ENCODE results near the gene HS3ST3B1.
A peak's percentile ranks its signal among the peaks of the same experiment; 100 is the strongest.

Gene HS3ST3B1

GRCh38 chr17:14307560-14308024 lies 6.7 kb downstream of the HS3ST3B1 start:
- peak overlapping the region; percentile 20 to 25 for H3K4me3 Mint-ChIP-seq
- peaks cover 18% of the 10 kb centered on the region for H3K36me3 Mint-ChIP-seq (ENCODE audit: insufficient read depth)
- no peaks in the 10 kb centered on the region for H3K9me3 Mint-ChIP-seq
- no peak overlapping the region for H3K27ac Mint-ChIP-seq
- ATAC-seq (replicated peaks): no peak
- H3K27me3 Mint-ChIP-seq: no peaks in the 10 kb centered on the region
- no peak for DNase-seq
- peaks cover 40 to 46% of the 10 kb centered on the region in 2 donors for H3K4me1 Mint-ChIP-seq (ENCODE audit: low read depth in 2 of 2)

- peaks cover 38 to 39% of the 10 kb centered on the region in 2 donors for H3K4me1 Mint-ChIP-seq (ENCODE audit: low read depth in 2 of 2)
- H3K36me3 Mint-ChIP-seq (ENCODE audit: insufficient read depth): peaks cover 21% of the 10 kb centered on the region
- ATAC-seq (replicated peaks) (no peak), DNase-seq (no peak)
- H3K4me3 Mint-ChIP-seq: peak overlapping the region; percentile 84 to 88
- no peaks in the 10 kb centered on the region for H3K27me3 Mint-ChIP-seq
- H3K27ac Mint-ChIP-seq: no peak overlapping the region
- H3K9me3 Mint-ChIP-seq: no peaks in the 10 kb centered on the region
These were observed 7.7 kb downstream of the HS3ST3B1 start for GRCh38 chr17:14308636-14308964.

- DNase-seq (peak; percentile 82 to 89 (median 87)), ATAC-seq (replicated peaks) (peak; percentile 99)
- H3K36me3 Mint-ChIP-seq (ENCODE audit: insufficient read depth): peaks cover 25% of the 10 kb centered on the region
- H3K9me3 Mint-ChIP-seq: no peaks in the 10 kb centered on the region
- H3K4me3 Mint-ChIP-seq: peak overlapping the region; percentile 84 to 88
- peaks cover 36 to 37% of the 10 kb centered on the region in 2 donors for H3K4me1 Mint-ChIP-seq (ENCODE audit: low read depth in 2 of 2)
- H3K27me3 Mint-ChIP-seq: no peaks in the 10 kb centered on the region
- H3K27ac Mint-ChIP-seq: no peak overlapping the region
These were observed 8.3 kb downstream of the HS3ST3B1 start for GRCh38 chr17:14308965-14309879.

GRCh38 chr17:14310101-14310500 lies 9.2 kb downstream of the HS3ST3B1 start:
- Mint-ChIP-seq H3K4me1 (ENCODE audit: low read depth in 2 of 2) (peaks cover 36 to 39% of the 10 kb centered on the region in 2 donors), H3K36me3 (ENCODE audit: insufficient read depth) (peaks cover 30% of the 10 kb centered on the region), H3K9me3 (no peaks in the 10 kb centered on the region)

GRCh38 chr17:14310605-14311004 lies 9.7 kb downstream of the HS3ST3B1 start:
- H3K9me3 Mint-ChIP-seq: no peaks in the 10 kb centered on the region
- H3K4me1 Mint-ChIP-seq (ENCODE audit: low read depth in 2 of 2): peaks cover 39% of the 10 kb centered on the region in 2 donors
- H3K27me3 Mint-ChIP-seq: no peaks in the 10 kb centered on the region
- peak overlapping the region in 1 of 2 donors; percentile 36 for H3K27ac Mint-ChIP-seq
- ATAC-seq (replicated peaks) (no peak), DNase-seq (no peak)
- peaks cover 35% of the 10 kb centered on the region for H3K36me3 Mint-ChIP-seq (ENCODE audit: insufficient read depth)
- peak overlapping the region; percentile 84 to 88 for H3K4me3 Mint-ChIP-seq

More at GRCh38 chr17:14310101-14310500, 9.2 kb downstream of the HS3ST3B1 start:
- Mint-ChIP-seq H3K27ac (no peak overlapping the region), H3K4me3 (peak overlapping the region; percentile 84 to 88), H3K27me3 (no peaks in the 10 kb centered on the region)
- no peak for DNase-seq
- ATAC-seq (replicated peaks): no peak

GRCh38 chr17:14311186-14311705 lies 10.4 kb downstream of the HS3ST3B1 start:
- Mint-ChIP-seq H3K9me3 (no peaks in the 10 kb centered on the region), H3K4me1 (ENCODE audit: low read depth in 2 of 2) (peaks cover 40 to 43% of the 10 kb centered on the region in 2 donors), H3K4me3 (no peak overlapping the region), H3K27me3 (no peaks in the 10 kb centered on the region), H3K27ac (peak overlapping the region in 1 of 2 donors; percentile 36), H3K36me3 (ENCODE audit: insufficient read depth) (peaks cover 35% of the 10 kb centered on the region)
- ATAC-seq (replicated peaks) (no peak), DNase-seq (no peak)

- Mint-ChIP-seq H3K4me1 (ENCODE audit: low read depth in 2 of 2) (peaks cover 44 to 49% of the 10 kb centered on the region in 2 donors), H3K36me3 (ENCODE audit: insufficient read depth) (peaks cover 35% of the 10 kb centered on the region), H3K4me3 (peak overlapping the region in 1 of 2 donors; percentile 4), H3K27me3 (no peaks in the 10 kb centered on the region), H3K27ac (no peak overlapping the region), H3K9me3 (no peaks in the 10 kb centered on the region)
- ATAC-seq (replicated peaks) (no peak), DNase-seq (no peak)
These were observed 11.1 kb downstream of the HS3ST3B1 start for GRCh38 chr17:14311981-14312380.

GRCh38 chr17:14312522-14312921 lies 11.6 kb downstream of the HS3ST3B1 start:
- no peak for ATAC-seq (replicated peaks)
- Mint-ChIP-seq H3K27me3 (no peaks in the 10 kb centered on the region), H3K36me3 (ENCODE audit: insufficient read depth) (peaks cover 35% of the 10 kb centered on the region), H3K4me1 (ENCODE audit: low read depth in 2 of 2) (peaks cover 50 to 54% of the 10 kb centered on the region in 2 donors), H3K27ac (no peak overlapping the region), H3K9me3 (no peaks in the 10 kb centered on the region), H3K4me3 (peak overlapping the region in 1 of 2 donors; percentile 4)
- DNase-seq: no peak

- H3K36me3 Mint-ChIP-seq (ENCODE audit: insufficient read depth): peaks cover 26% of the 10 kb centered on the region
- H3K27me3 Mint-ChIP-seq: no peaks in the 10 kb centered on the region
- no peak for ATAC-seq (replicated peaks)
- no peak overlapping the region for H3K27ac Mint-ChIP-seq
- no peaks in the 10 kb centered on the region for H3K9me3 Mint-ChIP-seq
- no peak for DNase-seq
- H3K4me1 Mint-ChIP-seq (ENCODE audit: low read depth in 2 of 2): peaks cover 61 to 64% of the 10 kb centered on the region in 2 donors
- H3K4me3 Mint-ChIP-seq: no peak overlapping the region
These were observed 15.4 kb downstream of the HS3ST3B1 start for GRCh38 chr17:14316126-14316832.

GRCh38 chr17:14317383-14317782 lies 16.5 kb downstream of the HS3ST3B1 start:
- H3K36me3 Mint-ChIP-seq (ENCODE audit: insufficient read depth): peaks cover 22% of the 10 kb centered on the region
- DNase-seq: no peak
- no peaks in the 10 kb centered on the region for H3K27me3 Mint-ChIP-seq
- peak overlapping the region; percentile 57 to 59 for H3K27ac Mint-ChIP-seq
- peaks cover 62 to 63% of the 10 kb centered on the region in 2 donors for H3K4me1 Mint-ChIP-seq (ENCODE audit: low read depth in 2 of 2)
- ATAC-seq (replicated peaks): no peak
- H3K9me3 Mint-ChIP-seq: no peaks in the 10 kb centered on the region
- H3K4me3 Mint-ChIP-seq: no peak overlapping the region

GRCh38 chr17:14318109-14318917 lies 17.4 kb downstream of the HS3ST3B1 start:
- no peaks in the 10 kb centered on the region for H3K9me3 Mint-ChIP-seq
- peak overlapping the region in 1 of 2 donors; percentile 59 for H3K27ac Mint-ChIP-seq
- no peaks in the 10 kb centered on the region for H3K27me3 Mint-ChIP-seq
- peak overlapping the region; percentile 17 to 29 for H3K4me3 Mint-ChIP-seq
- DNase-seq (no peak), ATAC-seq (replicated peaks) (no peak)
- peaks cover 61 to 62% of the 10 kb centered on the region in 2 donors for H3K4me1 Mint-ChIP-seq (ENCODE audit: low read depth in 2 of 2)
- peaks cover 21% of the 10 kb centered on the region for H3K36me3 Mint-ChIP-seq (ENCODE audit: insufficient read depth)

GRCh38 chr17:14318918-14319205 lies 18.0 kb downstream of the HS3ST3B1 start:
- Mint-ChIP-seq H3K9me3 (no peaks in the 10 kb centered on the region), H3K27ac (peak overlapping the region in 1 of 2 donors; percentile 59)
- no peak for DNase-seq

GRCh38 chr17:14320098-14320497 lies 19.2 kb downstream of the HS3ST3B1 start:
- no peak for DNase-seq
- Mint-ChIP-seq H3K9me3 (no peaks in the 10 kb centered on the region), H3K27ac (peak overlapping the region in 1 of 2 donors; percentile 66), H3K36me3 (ENCODE audit: insufficient read depth) (peaks cover 13% of the 10 kb centered on the region), H3K4me1 (ENCODE audit: low read depth in 2 of 2) (peaks cover 58 to 63% of the 10 kb centered on the region in 2 donors), H3K4me3 (peak overlapping the region in 1 of 2 donors; percentile 14), H3K27me3 (no peaks in the 10 kb centered on the region)
- ATAC-seq (replicated peaks): no peak

More at GRCh38 chr17:14318918-14319205, 18.0 kb downstream of the HS3ST3B1 start:
- Mint-ChIP-seq H3K27me3 (no peaks in the 10 kb centered on the region), H3K4me3 (peak overlapping the region; percentile 17 to 29), H3K4me1 (ENCODE audit: low read depth in 2 of 2) (peaks cover 60 to 62% of the 10 kb centered on the region in 2 donors), H3K36me3 (ENCODE audit: insufficient read depth) (peaks cover 16% of the 10 kb centered on the region)
- ATAC-seq (replicated peaks): peak; percentile 21
